Peyer's patch (tissue), 4 donors: ENCODE results near the gene TSPAN9. TPM values are rescaled to one million over a fixed set of nuclear protein-coding genes. Genes with fewer than 3 reads are reported as not detected.

ENCODE experiments used
- DNase-seq, 3 donors: peaks; one replicate each; pipeline ENCODE4 v3.0.0-alpha.2; 2017 to 2019
- H3K27ac ChIP-seq, 4 donors: fragments of 200-600 bp; sonication (generic); one replicate each; pipeline ENCODE4 v1.5.1; 2016 to 2019
- H3K27me3 ChIP-seq, 2 donors: fragments of 200-600 bp; sonication (generic); one replicate each; pipeline ENCODE4 v1.5.1; 2019
- H3K36me3 ChIP-seq, 3 donors: fragments of 200-600 bp; sonication (generic); one replicate each; pipeline ENCODE4 v1.5.1; 2016 to 2019
- H3K4me1 ChIP-seq, 4 donors: fragments of 200-600 bp; sonication (generic); one replicate each; pipeline ENCODE4 v1.5.1; 2016 to 2019
- H3K4me3 ChIP-seq, 4 donors: fragments of 200-600 bp; sonication (generic); 1 replicate in 3 of 4; 2 replicates in 1 of 4; pipeline ENCODE4 v1.5.1; 2016 to 2019; ENCODE audit warnings: mild to moderate bottlenecking in 1 of 4
- H3K9me3 ChIP-seq, 4 donors: fragments of 200-600 bp; sonication (generic); one replicate each; pipeline ENCODE4 v1.5.1; 2016 to 2019; ENCODE audit warnings: mild to moderate bottlenecking in 1 of 4
- CTCF ChIP-seq, 6 experiments: fragments of 450-650 bp in 4 of 6; fragments of 200-600 bp in 2 of 6; sonication (generic) in 1 of 6; IDR thresholded peaks; one replicate each; pipeline ENCODE4 v1.5.1; 2017 to 2019; ENCODE audit warnings: antibody characterized with exemption in 6 of 6, mild to moderate bottlenecking in 3 of 6, moderate library complexity in 1 of 6
- POLR2A ChIP-seq, 2 donors: fragments of 450-650 bp; IDR thresholded peaks; one replicate each; pipeline ENCODE4 v1.5.1; 2017; ENCODE audit warnings: antibody characterized with exemption in 2 of 2, mild to moderate bottlenecking in 2 of 2, moderate library complexity in 2 of 2
- total RNA-seq, 4 donors: library from RNA; depleted of rRNA; stranded (reverse); fragments of >200 nt; gene quantifications; one replicate each; pipeline ENCODE4 v1.1.0, GENCODE V29; 2016

The TSPAN9 gene
- total RNA-seq, 4 donors from 2014 or later = 7.5 to 23.9 (median 11.8) TPM

DNA sequence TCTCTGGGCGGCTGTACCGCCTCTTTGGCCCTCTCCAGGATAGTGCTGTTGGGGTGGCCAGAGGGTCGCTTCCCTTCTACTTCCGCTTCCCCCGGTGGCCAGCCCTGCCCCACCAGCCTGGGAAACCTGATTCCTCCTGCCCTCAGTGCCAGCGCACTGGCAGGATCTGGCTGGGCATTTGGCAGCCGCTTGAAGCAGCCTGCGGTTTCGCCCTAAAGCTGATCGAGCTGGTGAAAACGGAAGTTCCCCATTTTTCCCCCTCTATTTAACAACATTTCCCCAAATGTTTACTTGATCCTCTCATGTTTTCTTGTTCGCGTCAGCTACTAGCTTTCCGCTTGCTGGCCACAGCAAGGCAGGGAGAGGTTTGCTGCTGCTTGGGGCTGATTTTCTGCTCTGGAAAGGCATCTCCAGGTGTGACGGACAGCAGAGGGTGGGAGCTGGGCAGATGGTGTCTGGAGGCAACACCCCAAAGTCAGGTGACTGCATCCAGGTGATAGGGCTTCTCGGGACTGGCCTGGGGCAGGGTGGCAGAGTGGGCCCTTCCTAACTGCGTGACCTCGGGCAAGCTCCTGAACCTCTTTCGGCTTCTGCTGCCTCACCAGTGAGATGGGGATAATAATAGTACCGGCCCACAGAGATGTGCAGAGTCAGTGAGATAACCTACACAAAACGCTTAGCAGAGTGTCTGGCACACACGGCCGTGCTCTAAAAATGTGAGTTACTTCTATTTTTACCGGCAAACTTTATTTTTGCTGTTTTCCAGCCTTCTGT, 53.1 kb downstream of the TSPAN9 start:
- H3K27ac ChIP-seq = no peak overlapping the region
- no peaks in the 10 kb centered on the region for H3K36me3 ChIP-seq
- no peak for DNase-seq
- peaks cover 0 to 12% (median 0%) of the 10 kb centered on the region in 4 donors for H3K4me1 ChIP-seq
- H3K9me3 ChIP-seq = no peaks in the 10 kb centered on the region
- H3K27me3 ChIP-seq = no peaks in the 10 kb centered on the region
- TF ChIP-seq POLR2A (IDR thresholded peaks at IDR 0.05) (no peak), CTCF (IDR thresholded peaks at IDR 0.05) (no peak)
- H3K4me3 ChIP-seq = no peak overlapping the region

- no peak for TF ChIP-seq CTCF (IDR thresholded peaks at IDR 0.05)
- no peak for TF ChIP-seq POLR2A (IDR thresholded peaks at IDR 0.05)
- Histone ChIP-seq H3K9me3 (no peaks in the 10 kb centered on the region), H3K36me3 (no peaks in the 10 kb centered on the region), H3K27ac (no peak overlapping the region), H3K4me1 (peaks cover 0 to 12% (median 0%) of the 10 kb centered on the region in 4 donors), H3K4me3 (no peak overlapping the region), H3K27me3 (no peaks in the 10 kb centered on the region)
- no peak for DNase-seq
Measured at GRCh38 chr12:3131129-3131528, 54.0 kb downstream of the TSPAN9 start.

DNA sequence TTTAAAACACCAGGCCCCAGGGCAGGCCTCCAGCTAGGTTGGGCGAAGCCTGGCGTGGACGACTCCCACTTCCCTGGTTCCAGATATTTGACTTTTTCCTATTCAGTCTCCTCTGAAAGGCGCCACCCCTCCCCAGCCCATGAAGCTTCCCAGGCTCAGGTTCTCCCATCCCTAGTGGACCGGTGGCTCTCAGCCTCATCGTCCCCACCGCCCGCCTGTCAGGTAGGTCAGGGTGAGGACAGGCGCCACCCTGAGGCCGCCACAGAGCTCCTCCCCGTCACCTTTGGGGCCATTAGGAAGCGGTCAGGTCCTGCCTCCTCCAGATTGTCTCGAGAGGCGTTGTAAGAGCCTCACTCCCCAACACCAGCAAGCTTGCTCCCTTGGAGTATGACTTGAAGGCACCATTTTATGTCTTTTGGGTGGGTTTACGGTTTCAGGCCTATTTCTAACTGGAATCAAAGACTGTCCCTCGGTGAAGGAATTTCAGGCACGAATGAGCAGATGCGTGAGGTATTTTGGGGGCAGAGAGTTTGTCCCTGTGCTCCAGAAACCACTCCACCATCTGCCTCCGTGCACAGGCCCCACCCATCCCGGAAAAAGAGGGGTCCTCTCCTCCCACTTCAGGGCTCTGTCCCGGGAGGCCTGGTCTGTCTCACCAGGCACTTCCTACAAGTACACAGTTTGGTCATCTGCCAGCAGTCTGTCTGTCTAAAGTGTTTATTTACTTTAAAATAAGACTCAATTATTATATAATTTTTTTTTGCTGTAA, 55.6 kb downstream of the TSPAN9 start:
- peaks cover 0 to 12% (median 0%) of the 10 kb centered on the region in 4 donors for H3K4me1 ChIP-seq
- H3K9me3 ChIP-seq = no peaks in the 10 kb centered on the region
- TF ChIP-seq POLR2A (IDR thresholded peaks at IDR 0.05) (no peak), CTCF (IDR thresholded peaks at IDR 0.05) (no peak)
- no peak overlapping the region for H3K4me3 ChIP-seq
- no peaks in the 10 kb centered on the region for H3K27me3 ChIP-seq
- H3K27ac ChIP-seq = no peak overlapping the region
- DNase-seq = no peak
- H3K36me3 ChIP-seq = no peaks in the 10 kb centered on the region

DNA sequence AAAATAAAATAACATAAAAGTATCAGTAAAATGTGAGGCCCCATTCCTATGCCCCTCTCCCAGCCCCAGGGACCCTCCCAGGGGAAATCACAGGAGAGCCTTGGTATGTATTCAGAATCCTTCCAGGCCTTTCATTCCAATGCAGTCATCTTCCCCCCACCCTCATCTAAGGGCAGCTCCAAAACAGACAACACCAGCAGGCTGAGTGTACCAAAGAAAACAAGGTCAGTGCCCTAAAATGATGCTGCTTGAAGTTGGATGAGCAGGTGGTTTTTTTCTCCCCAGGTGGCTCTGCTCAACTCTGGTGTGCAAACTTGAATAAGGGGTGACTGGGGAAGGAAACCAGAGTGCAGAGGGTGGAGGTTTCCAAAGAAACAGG, 56.2 kb downstream of the TSPAN9 start:
- Histone ChIP-seq H3K4me1 (peaks cover 0 to 12% (median 0%) of the 10 kb centered on the region in 4 donors), H3K27me3 (no peaks in the 10 kb centered on the region), H3K9me3 (no peaks in the 10 kb centered on the region), H3K27ac (no peak overlapping the region), H3K4me3 (no peak overlapping the region), H3K36me3 (no peaks in the 10 kb centered on the region)
- TF ChIP-seq POLR2A (IDR thresholded peaks at IDR 0.05) (no peak), CTCF (IDR thresholded peaks at IDR 0.05) (no peak)
- no peak for DNase-seq

- TF ChIP-seq CTCF (IDR thresholded peaks at IDR 0.05) (no peak), POLR2A (IDR thresholded peaks at IDR 0.05) (no peak)
- no peak overlapping the region for H3K27ac ChIP-seq
Measured at GRCh38 chr12:3134126-3134525, 56.9 kb downstream of the TSPAN9 start.

More at GRCh38 chr12:3134126-3134525, 56.9 kb downstream of the TSPAN9 start:
- H3K36me3 ChIP-seq = no peaks in the 10 kb centered on the region
- DNase-seq = no peak
- peaks cover 0 to 12% (median 0%) of the 10 kb centered on the region in 4 donors for H3K4me1 ChIP-seq
- H3K4me3 ChIP-seq = no peak overlapping the region
- H3K9me3 ChIP-seq = no peaks in the 10 kb centered on the region
- H3K27me3 ChIP-seq = no peaks in the 10 kb centered on the region
